ENCODE data around the gene CENPC.
"Not testable (repeated sequence)": the region's sequence is repeated elsewhere in the genome, so short reads cannot be mapped to it uniquely, and the experiment has no call there.

CENPC gene

GRCh38 chr4:67466751-67467150 lies 78.6 kb downstream of the CENPC start:
- no peak for DNase-seq

GRCh38 chr4:67465763-67466052 lies 79.6 kb downstream of the CENPC start:
- DNase-seq = no peak

DNA sequence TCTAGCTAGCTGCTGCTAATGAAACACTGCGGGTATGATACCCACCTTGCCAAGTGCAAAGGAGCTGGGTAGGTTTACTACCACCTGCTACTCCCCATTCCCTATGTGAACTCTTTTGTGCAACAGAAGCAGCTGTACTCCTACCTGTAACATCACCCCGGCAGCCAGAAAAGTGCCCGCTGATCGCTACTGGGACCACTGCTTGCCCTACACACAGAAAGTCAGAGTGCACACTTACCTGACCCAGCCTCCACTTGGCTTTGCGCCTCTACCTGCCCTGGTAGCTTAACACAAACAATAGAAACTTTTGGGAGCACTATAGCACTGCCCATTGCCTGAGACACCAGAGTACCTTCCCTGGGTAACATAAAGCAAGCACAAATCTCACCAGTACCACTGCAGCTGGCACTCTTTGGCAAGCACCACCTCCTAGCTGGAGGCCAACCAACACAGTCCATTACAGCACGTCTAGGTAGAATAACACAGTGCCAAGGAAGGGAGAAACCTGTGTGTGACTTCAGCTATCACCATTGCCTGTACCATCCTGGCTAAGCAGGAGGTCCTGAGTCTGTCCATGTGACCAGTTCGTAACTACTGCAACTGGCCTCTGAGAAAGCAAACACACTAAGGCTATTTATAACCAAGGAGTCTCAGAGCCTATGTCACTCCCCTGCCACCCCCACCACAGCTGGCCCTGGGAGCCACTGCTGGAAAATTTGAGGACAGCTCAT lies 80.1 kb downstream of the CENPC start:
- no peak for DNase-seq

DNA sequence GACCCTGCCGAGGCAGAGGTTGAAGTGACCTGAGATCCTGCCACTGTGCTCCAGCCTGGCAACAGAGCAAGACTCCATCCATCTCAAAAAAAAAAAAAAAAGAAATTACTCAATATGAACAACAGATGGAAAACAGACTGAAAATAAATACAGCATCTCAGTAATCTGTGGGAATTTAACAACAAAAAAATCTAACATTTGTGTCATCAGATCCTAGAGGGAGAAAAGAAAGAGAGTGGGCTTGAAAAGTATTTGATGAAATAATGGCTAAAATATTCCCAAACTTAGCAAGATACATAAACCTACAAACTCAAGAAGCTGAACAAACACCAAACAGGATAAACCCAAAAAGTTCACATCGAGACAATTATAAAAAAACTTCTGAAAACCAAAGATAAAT lies 84.7 kb downstream of the CENPC start:
- DNase-seq = no peak

DNA sequence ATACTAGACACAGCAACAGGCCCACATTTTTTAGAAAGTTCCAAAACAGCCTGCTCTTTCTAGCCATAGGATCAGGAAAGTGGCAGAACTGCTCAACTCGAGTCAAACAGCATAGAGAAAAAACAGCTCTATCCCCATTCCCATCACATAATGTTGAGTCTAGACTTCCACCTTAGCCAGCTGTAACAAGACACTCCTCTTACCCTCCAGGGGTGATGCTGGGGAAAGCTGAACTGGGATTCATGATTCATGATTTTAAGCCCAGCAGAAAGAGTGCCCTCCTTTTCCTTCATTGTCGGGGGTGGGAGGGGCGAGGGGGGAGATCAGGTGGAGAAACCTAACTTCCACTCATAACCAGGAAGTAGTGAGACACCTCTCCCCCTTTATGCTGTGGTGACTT lies 86.1 kb downstream of the CENPC start:
- DNase-seq = no peak

DNA sequence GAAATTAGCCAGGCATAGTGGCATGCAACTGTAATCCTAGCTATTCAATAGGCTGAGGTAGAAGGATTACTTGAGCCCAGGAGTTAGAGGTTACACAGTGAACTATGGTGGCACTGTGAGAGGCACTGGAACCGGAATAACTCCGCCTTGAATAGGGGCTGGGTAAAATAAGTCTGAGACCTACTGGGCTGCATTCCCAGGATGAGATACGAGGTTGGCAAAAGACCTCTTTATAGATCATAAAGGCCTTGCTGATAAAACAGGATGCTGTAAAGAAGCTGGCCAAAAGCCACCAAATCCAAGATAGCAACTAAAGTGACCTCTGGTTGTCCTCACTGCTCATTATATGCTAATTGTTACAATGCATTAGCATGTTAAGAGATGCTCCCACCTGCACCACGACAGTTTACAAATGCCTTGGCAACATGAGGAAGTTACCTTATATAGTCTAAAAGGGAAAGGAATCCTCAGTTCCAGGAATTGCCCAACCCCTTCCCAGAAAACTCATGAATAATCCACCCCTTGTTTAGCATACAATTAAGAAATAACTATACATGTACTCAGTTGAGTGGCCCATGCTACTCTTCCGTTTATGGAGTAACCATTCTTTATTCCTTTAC lies 88.6 kb downstream of the CENPC start:
- no peak for DNase-seq

GRCh38 chr4:67452846-67453205 lies 92.5 kb downstream of the CENPC start:
- not testable (repeated sequence) for DNase-seq

DNA sequence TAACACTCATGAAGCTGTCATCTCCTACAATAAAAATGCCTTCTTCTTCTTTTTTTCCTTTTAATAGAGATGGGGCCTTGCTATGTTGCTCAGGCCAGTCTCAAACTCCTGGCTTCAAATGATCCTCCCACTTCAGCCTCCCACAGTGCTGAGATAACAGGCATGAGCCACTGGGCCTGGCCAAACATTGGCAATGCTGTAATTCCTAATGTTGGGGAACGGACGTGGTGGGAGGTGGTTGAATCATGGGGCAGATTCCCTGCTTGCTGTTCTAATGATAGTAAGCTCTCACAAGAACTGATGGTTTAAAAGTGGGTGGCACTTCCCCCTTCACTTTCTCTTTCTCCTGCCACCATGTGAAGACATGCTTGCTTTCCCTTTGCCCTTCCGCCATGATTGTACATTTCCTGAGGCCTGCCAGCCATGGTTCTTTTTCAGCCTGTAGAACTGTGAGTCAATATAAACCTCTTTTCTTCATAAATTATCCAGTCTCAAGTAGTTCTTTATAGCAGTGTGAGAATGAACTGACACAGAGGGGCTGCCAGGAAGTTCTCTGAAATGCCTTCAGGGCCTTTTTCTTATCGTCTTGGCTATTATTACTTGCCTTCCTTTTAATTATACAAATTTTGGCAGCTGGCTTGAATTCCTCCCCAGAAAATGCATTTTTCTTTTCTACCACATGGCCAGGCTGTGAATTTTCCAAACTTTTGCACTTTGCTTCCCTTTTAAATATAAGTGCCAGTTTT lies 93.0 kb downstream of the CENPC start:
- DNase-seq = no peak

GRCh38 chr4:67451464-67451863 lies 93.8 kb downstream of the CENPC start:
- DNase-seq = no peak

GRCh38 chr4:67448621-67449020 lies 96.7 kb downstream of the CENPC start:
- no peak for DNase-seq

DNA sequence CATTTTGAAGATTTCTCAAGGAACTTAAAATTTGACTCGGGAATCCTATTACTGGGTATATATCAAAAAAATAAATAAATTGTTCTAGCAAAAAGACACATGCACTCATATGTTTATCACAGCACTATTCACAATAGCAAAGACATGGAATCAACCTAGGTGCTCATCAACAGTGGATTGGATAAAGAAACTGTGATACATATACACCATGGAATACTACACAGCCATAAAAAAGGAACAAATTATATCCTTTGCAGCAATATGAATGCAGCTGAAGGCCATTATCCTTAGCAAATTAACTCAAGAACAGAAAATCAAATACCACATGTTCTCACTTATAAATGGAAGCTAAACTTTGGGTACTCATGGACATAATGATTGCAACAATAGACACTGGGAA lies 97.4 kb downstream of the CENPC start:
- DNase-seq = no peak

DNA sequence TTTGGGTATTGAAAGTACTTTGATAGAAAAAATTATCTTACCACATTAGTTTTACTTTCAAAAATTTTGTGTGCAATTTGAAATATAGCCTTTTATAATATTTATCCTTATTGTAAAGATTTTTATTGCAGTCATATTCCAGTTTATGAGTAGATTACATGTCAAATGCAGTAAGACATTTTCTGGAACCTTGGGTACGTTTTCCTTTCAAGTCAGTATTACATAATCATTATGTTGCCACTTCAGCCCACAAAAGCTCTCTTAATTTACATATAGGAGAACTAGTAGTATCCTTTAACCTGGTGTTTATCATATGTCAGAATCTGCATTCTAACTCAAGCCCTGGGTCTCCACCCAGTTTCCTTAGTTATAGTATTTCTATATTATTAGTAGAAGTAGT lies 98.5 kb downstream of the CENPC start:
- DNase-seq = no peak

DNA sequence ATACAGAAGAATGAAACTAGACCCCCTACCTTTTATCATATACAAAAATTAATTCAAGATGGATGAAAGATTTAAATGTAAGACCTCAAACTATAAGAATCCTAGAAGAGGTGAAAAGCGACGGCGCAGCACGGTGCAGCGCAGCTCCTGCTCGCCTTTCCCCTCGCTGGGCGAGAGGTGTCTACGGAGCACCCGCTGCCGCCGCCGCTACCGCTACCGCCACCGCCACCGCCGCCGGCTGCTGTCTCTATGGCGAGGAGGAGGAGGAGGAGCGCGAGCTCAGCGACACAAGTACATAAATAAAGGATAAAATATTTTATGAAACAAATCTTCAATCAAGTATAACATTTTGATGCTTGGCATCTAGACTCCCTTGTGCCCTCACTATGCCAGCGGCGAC lies 99.4 kb downstream of the CENPC start:
- not testable (repeated sequence) for DNase-seq

GRCh38 chr4:67438975-67439374 lies 106.3 kb downstream of the CENPC start:
- no peak for DNase-seq

GRCh38 chr4:67437974-67438713 lies 107.2 kb downstream of the CENPC start:
- DNase-seq = no peak

DNA sequence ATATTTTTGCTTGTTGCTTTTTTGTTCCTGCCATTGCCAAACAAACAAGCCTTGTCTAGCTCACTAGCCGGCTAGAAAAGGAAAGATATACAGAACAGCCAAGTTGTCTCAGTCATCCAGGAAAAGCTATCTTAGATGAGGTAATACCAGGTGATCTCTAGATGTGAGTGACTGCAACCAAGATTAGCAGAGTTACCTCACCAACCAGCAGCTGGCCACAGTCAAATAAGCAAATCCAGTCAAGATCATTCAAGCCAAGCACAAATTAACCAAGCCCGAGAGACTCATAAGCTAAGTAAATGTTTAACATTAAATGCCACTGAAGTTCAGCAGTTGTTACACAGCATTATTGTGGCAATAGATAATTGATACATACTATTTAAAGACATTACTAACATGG lies 108.6 kb downstream of the CENPC start:
- no peak for DNase-seq

DNA sequence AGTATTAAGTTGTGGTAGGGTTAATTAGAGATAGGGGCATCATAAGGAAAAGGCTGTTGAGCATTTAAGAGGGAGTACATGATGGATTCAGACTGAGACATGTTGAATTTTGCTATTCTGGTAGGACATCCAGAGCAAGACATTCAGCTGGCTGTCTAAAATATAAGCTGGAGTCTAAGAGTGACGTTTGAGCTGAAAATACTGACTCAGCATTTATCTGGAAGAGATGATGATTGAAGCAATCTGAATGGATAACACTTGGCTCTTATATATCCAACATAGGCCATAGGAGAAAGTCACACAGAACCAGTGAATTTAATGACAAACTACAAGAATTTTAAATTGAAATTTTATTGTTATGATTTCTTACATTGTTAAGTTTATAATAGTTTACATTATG lies 114.3 kb downstream of the CENPC start:
- no peak for DNase-seq

DNA sequence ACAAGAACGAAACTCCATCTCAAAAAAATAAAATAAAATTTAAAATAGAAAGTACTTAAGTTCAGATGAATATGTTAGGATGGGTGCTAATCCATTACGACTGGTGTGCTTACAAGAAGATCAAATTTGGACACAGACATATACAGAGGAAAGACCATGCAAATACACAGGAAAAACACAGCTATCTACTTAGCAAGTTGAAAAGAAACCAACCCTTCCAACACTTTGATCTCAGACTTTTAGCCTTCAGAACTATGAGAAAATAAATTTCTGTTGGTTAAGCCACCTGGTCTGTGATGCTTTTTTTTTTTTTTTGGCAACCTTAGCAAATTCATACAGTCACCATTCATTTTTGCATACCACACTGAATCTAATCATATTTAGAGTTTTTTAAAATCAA lies 116.5 kb downstream of the CENPC start:
- no peak for DNase-seq
